D721Med (cell line): ENCODE data around the gene HUWE1.
A peak's percentile ranks its signal among the peaks of the same experiment; 100 is the strongest.

ENCODE experiments used
- DNase-seq: peaks from one replicate; pipeline ENCODE4 v3.0.0; 2011; ENCODE audit warnings: low spot score; ENCODE audit not compliant: insufficient read length
- FAIRE-seq: peaks from 2 replicates; lab custom pipeline; 2011; peaks lifted over from hg19 to GRCh38; lab: Jason Lieb, UNC
- CTCF ChIP-seq: IDR thresholded peaks from 2 replicates; pipeline ENCODE4 v1.5.1; 2012; ENCODE audit warnings: mild to moderate bottlenecking, control low read depth; ENCODE audit not compliant: insufficient read depth; ENCODE audit errors: missing control alignments

Gene HUWE1

GRCh38 chrX:53674581-53674980 is 11.9 kb downstream of the HUWE1 start:
- no peak for TF ChIP-seq CTCF
- no peak for DNase-seq
- no peak for FAIRE-seq

- TF ChIP-seq CTCF, result no peak
- FAIRE-seq (peak; percentile 63), DNase-seq (no peak)
Observed at GRCh38 chrX:53669258-53669657, 17.3 kb downstream of the HUWE1 start.

DNA sequence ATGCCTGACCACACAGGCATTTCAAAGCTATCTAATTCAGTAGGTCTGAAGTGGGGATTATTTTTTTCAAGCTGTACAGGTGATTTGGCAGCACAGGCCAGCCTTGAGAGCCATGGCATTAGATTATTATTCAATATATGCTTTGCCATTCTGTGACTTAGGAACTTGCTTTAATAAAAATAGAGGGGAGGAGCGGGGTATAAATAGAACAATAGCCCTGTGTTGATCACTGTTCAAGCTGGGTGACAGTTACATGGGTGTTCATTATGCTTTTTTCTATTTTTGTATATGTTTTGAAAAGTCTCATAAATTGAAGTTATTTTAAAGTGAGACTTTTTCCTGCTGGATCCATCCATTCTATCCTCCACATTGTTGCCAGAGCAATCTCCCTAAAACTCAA is 20.3 kb downstream of the HUWE1 start:
- no peak for DNase-seq

DNA sequence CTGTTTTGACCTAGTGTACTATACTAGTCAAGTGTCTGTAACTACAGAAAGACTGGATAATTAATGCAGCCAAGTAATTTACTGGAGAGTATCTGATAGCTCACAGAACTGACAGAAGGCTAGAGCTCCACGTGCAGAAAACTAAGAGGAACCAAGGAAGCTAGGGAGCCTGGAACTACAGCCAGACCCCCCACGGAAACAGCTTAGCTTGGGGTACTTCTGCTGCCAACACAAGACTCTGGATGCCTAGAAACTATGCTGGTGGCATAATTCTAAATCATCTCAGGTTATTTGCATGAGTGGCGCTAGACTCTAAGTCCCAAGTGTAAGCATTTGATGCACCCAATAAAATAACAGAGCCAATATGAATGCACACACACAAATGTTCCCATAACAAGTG is 26.5 kb downstream of the HUWE1 start:
- no peak for FAIRE-seq
- DNase-seq, result no peak
- TF ChIP-seq CTCF, result no peak

More for the DNA sequence above, 20.3 kb downstream of the HUWE1 start:
- FAIRE-seq, result peak; percentile 21
- no peak for TF ChIP-seq CTCF

GRCh38 chrX:53659039-53659438 is 27.5 kb downstream of the HUWE1 start:
- no peak for DNase-seq
- no peak for FAIRE-seq
- no peak for TF ChIP-seq CTCF

GRCh38 chrX:53656845-53657244 is 29.7 kb downstream of the HUWE1 start:
- FAIRE-seq (peak; percentile 67), DNase-seq (no peak)

More at GRCh38 chrX:53656845-53657244, 29.7 kb downstream of the HUWE1 start:
- TF ChIP-seq CTCF, result no peak
